HUES6 (cell line): Measurements from ENCODE around the gene KLHL42.

Source experiments
- H3K27ac ChIP-seq: 2 replicates; pipeline ENCODE4 v1.7.0; 2013; ENCODE audit warnings: low read depth, mild to moderate bottlenecking, low read length, inconsistent platforms
- H3K27me3 ChIP-seq: 2 replicates; pipeline ENCODE4 v1.6.1; 2013; ENCODE audit warnings: low read length; ENCODE audit not compliant: control insufficient read depth, insufficient read depth
- H3K36me3 ChIP-seq: 2 replicates; pipeline ENCODE4 v1.6.1; 2013; ENCODE audit warnings: low read length; ENCODE audit not compliant: control insufficient read depth, insufficient read depth
- H3K4me1 ChIP-seq: 2 replicates; pipeline ENCODE4 v1.6.1; 2013; ENCODE audit warnings: low read length; ENCODE audit not compliant: control insufficient read depth, insufficient read depth
- H3K4me3 ChIP-seq: 2 replicates; pipeline ENCODE4 v1.5.1; 2013; ENCODE audit warnings: low read depth, low read length
- H3K9ac ChIP-seq: one replicate; pipeline ENCODE4 v1.6.1; 2013; ENCODE audit warnings: mild to moderate bottlenecking, low read length
- H3K9me3 ChIP-seq: 2 replicates; pipeline ENCODE4 v1.6.1; 2013; ENCODE audit warnings: low read depth, low read length; ENCODE audit not compliant: control insufficient read depth, insufficient read depth

KLHL42 gene

GRCh38 chr12:27802936-27803335, 22.9 kb downstream of the KLHL42 start:
- Histone ChIP-seq H3K9me3 (no peaks in the 10 kb centered on the region), H3K36me3 (peaks cover 23% of the 10 kb centered on the region), H3K9ac (no peak overlapping the region), H3K27ac (no peak overlapping the region), H3K4me1 (no peaks in the 10 kb centered on the region), H3K4me3 (no peak overlapping the region), H3K27me3 (no peaks in the 10 kb centered on the region; the same call in 1 of the 2 replicates)

DNA sequence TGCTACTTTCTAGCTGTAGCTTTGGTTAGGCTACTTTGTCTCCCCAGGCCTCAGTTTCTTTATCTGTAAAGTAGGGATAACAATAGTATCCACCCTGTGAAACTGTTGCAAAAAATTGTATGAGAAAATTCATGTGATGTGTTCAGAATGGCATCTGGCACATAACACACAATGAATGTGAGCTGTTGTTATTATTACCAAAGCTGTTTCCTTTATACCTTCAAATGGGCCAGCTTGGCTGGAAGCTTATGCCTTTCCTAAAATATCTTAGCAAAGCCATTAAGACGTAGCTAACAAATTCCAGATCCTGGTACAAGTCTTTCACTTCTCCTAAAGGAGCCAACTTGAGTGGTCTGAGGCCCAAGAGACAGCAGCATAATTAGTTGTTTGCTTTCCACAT, 25.2 kb downstream of the KLHL42 start:
- H3K27ac ChIP-seq = no peak overlapping the region
- no peaks in the 10 kb centered on the region; the same call in 1 of the 2 replicates for H3K27me3 ChIP-seq
- no peak overlapping the region for H3K9ac ChIP-seq
- no peak overlapping the region for H3K4me3 ChIP-seq
- 0 out of 2 replicates have a peak, but pooled peaks cover 8% of the 10 kb centered on the region for H3K36me3 ChIP-seq
- no peaks in the 10 kb centered on the region for H3K9me3 ChIP-seq
- no peaks in the 10 kb centered on the region for H3K4me1 ChIP-seq

DNA sequence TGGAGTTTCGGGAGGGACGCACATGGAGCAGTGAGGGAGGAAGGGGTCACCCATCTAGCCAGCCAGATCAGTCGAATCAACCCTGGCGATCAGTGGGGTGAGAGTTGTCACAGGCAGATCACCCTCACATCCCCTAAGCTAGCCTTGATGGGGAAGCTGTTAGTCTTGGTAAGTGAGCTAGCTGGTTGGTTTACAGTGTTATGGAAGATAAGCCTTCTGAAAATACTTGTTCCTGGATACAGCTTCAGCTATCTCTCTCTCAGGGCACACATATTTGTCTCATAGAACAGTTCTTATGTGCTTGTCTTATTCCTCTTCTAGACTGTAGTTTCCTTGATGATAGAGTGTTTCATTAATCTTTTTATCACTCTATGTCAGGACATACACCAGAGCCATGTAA, 26.2 kb downstream of the KLHL42 start:
- no peaks in the 10 kb centered on the region; the same call in 1 of the 2 replicates for H3K27me3 ChIP-seq
- 0 out of 2 replicates have a peak, but pooled peaks cover 6% of the 10 kb centered on the region for H3K36me3 ChIP-seq
- no peak overlapping the region for H3K27ac ChIP-seq
- no peaks in the 10 kb centered on the region for H3K4me1 ChIP-seq
- H3K9ac ChIP-seq = no peak overlapping the region
- no peaks in the 10 kb centered on the region for H3K9me3 ChIP-seq
- no peak overlapping the region for H3K4me3 ChIP-seq

DNA sequence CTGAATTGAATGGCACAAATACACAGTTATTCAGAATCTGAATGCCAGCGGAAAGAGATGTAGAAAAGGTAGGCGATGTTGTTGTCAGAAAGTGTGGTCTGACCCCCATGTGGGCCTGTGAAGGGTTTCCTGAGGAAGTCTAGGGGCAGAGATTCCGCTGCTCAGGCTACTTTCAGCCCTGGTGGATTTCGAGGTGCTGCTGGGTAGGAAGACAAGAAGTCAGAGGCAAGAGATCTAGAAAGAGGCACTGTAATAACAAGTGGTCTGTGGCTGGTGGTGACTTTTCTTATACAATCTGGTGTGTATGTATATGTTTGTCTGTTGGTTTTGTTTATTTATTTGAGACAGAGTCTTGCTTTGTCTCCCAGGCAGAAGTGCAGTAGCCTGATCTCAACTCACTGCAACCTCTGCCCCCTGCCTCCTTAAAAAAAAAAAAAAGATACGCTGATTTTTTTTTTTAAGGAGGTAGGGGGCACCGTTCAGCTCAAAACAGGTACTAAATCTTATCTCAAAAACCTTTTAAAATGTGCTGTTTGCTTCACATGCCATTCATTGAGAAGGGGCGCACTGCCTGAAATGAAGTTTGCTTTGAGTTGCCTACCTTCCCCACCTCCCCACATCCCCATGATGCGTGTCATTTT, 27.1 kb downstream of the KLHL42 start:
- Histone ChIP-seq H3K27ac (no peak overlapping the region), H3K9me3 (no peaks in the 10 kb centered on the region), H3K4me1 (no peaks in the 10 kb centered on the region), H3K9ac (no peak overlapping the region), H3K27me3 (no peaks in the 10 kb centered on the region; the same call in 1 of the 2 replicates), H3K36me3 (no peaks in the 10 kb centered on the region), H3K4me3 (no peak overlapping the region)

DNA sequence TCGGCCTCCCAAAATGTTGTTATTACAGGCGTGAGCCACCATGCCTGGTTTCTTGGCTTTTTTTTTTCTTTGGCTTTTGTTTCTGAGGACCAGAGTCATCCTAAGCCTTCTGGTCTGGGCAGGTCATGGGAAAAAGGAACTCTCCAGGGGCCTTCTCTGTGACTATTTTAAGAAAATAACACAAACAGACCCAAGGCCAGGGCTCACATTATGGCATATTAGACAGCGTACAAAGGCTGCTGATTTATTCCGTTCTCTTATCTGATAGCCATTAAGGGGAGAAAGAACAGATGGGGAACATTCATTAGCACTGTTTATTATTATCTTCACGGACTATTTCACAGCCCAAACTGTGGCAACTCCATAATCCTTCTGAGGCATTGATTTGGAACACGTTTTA, 28.8 kb downstream of the KLHL42 start:
- no peaks in the 10 kb centered on the region for H3K4me1 ChIP-seq
- 0 out of 2 replicates have a peak, but pooled peaks cover 3% of the 10 kb centered on the region for H3K9me3 ChIP-seq
- H3K36me3 ChIP-seq = no peaks in the 10 kb centered on the region
- H3K27me3 ChIP-seq = no peaks in the 10 kb centered on the region; the same call in 1 of the 2 replicates
- H3K9ac ChIP-seq = no peak overlapping the region
- no peak overlapping the region for H3K27ac ChIP-seq
- no peak overlapping the region for H3K4me3 ChIP-seq

GRCh38 chr12:27810756-27811155, 30.7 kb downstream of the KLHL42 start:
- no peaks in the 10 kb centered on the region for H3K4me1 ChIP-seq
- H3K27ac ChIP-seq = no peak overlapping the region
- no peaks in the 10 kb centered on the region; the same call in 1 of the 2 replicates for H3K27me3 ChIP-seq
- no peak overlapping the region for H3K9ac ChIP-seq
- H3K36me3 ChIP-seq = no peaks in the 10 kb centered on the region
- H3K4me3 ChIP-seq = no peak overlapping the region
- 0 out of 2 replicates have a peak, but pooled peaks cover 3% of the 10 kb centered on the region for H3K9me3 ChIP-seq

- no peaks in the 10 kb centered on the region for H3K4me1 ChIP-seq
- no peak overlapping the region for H3K27ac ChIP-seq
- no peak overlapping the region for H3K9ac ChIP-seq
- no peaks in the 10 kb centered on the region for H3K27me3 ChIP-seq
- no peaks in the 10 kb centered on the region for H3K36me3 ChIP-seq
- H3K4me3 ChIP-seq = no peak overlapping the region
- 0 out of 2 replicates have a peak, but pooled peaks cover 3% of the 10 kb centered on the region for H3K9me3 ChIP-seq
Observed at GRCh38 chr12:27812502-27812901, 32.5 kb downstream of the KLHL42 start.

- H3K4me3 ChIP-seq = no peak overlapping the region
- no peaks in the 10 kb centered on the region for H3K4me1 ChIP-seq
Observed at GRCh38 chr12:27814411-27814810, 34.4 kb downstream of the KLHL42 start.

DNA sequence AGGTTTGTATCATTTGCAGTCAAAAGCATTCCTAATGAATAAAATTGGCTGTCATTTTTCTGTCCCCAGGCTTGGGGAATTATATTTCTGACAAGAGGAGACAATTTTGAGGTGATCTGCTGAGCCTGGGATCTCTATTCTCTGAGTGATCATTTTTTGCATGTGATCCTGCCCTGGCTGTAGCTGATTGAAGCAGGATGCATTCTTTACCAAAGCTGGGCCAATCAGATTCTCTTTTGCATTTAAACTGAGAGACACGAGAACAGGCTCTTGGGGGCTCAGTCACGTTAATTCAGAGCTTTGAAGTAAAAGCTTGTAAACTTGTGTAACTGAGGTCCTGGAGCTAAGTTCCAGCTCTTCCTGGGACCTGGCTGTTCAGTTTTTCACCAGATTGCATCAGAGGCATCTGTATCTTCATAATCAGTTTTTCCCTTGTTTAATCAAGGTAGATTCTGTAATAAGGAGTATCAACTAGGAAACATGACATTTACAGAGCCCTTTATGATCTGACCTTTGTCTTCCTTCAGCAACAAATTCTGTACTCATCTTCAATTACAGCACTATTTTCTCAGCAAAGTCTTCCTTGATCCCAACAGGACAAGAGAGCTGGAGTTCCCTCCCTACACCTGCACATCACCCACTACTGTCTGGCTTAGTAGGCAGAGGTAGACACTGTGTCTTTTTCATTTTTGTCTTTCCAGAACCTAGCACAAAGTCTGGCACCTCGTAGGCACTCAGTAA, 35.0 kb downstream of the KLHL42 start:
- no peaks in the 10 kb centered on the region for H3K27me3 ChIP-seq
- H3K4me1 ChIP-seq = no peaks in the 10 kb centered on the region
- no peak overlapping the region for H3K4me3 ChIP-seq
- peaks cover 8% of the 10 kb centered on the region for H3K9me3 ChIP-seq
- H3K36me3 ChIP-seq = no peaks in the 10 kb centered on the region
- H3K27ac ChIP-seq = no peak overlapping the region
- H3K9ac ChIP-seq = no peak overlapping the region

More at GRCh38 chr12:27814411-27814810, 34.4 kb downstream of the KLHL42 start:
- H3K9ac ChIP-seq = no peak overlapping the region
- H3K9me3 ChIP-seq = peaks cover 8% of the 10 kb centered on the region
- no peak overlapping the region for H3K27ac ChIP-seq
- H3K27me3 ChIP-seq = no peaks in the 10 kb centered on the region
- H3K36me3 ChIP-seq = no peaks in the 10 kb centered on the region

DNA sequence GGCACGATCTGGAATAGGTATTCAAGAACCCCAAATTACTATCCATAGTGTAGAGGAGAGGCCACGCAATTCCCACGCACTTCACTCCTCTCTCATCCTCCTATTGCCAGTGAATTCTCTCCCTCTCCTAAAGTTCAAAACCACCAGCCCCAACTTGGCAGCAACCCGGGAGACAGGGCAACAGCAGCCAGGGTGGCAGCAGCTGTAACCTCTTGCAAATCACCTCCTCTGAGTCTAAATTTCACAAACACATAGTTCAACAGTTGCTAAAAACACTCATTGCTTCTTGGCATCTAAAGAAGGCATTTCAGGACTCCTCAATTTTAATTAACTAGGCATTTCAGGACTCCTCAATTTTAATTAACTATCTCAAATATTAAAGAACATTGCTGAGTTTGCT, 37.7 kb downstream of the KLHL42 start:
- no peak overlapping the region for H3K9ac ChIP-seq
- no peak overlapping the region for H3K4me3 ChIP-seq
- no peaks in the 10 kb centered on the region for H3K4me1 ChIP-seq

GRCh38 chr12:27818401-27818918, 38.4 kb downstream of the KLHL42 start:
- H3K36me3 ChIP-seq = no peaks in the 10 kb centered on the region
- no peak overlapping the region for H3K9ac ChIP-seq
- peaks cover 5% of the 10 kb centered on the region for H3K9me3 ChIP-seq
- H3K4me1 ChIP-seq = no peaks in the 10 kb centered on the region
- H3K27me3 ChIP-seq = no peaks in the 10 kb centered on the region
- H3K27ac ChIP-seq = no peak overlapping the region
- no peak overlapping the region for H3K4me3 ChIP-seq

More for the DNA sequence above, 37.7 kb downstream of the KLHL42 start:
- H3K9me3 ChIP-seq = peaks cover 5% of the 10 kb centered on the region
- H3K36me3 ChIP-seq = no peaks in the 10 kb centered on the region
- no peak overlapping the region for H3K27ac ChIP-seq
- H3K27me3 ChIP-seq = no peaks in the 10 kb centered on the region
